ENCODE measurements around the gene ULK3.
A peak's percentile ranks its signal among the peaks of the same experiment; 100 is the strongest.

ULK3 gene

GRCh38 chr15:74847432-74847831 is 4.5 kb upstream of the ULK3 start:
- TF ChIP-seq, protein P1, sequence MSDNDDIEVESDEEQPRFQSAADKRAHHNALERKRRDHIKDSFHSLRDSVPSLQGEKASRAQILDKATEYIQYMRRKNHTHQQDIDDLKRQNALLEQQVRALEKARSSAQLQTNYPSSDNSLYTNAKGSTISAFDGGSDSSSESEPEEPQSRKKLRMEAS (IDR thresholded peaks at IDR 0.05) = 0 out of 2 replicates have a peak, but pooled peaks have one; percentile 22
- TF ChIP-seq NFIC (IDR thresholded peaks at IDR 0.05) (peak; percentile 36), RAD21 (IDR thresholded peaks at IDR 0.05; ENCODE audit: low read depth) (no peak)

DNA sequence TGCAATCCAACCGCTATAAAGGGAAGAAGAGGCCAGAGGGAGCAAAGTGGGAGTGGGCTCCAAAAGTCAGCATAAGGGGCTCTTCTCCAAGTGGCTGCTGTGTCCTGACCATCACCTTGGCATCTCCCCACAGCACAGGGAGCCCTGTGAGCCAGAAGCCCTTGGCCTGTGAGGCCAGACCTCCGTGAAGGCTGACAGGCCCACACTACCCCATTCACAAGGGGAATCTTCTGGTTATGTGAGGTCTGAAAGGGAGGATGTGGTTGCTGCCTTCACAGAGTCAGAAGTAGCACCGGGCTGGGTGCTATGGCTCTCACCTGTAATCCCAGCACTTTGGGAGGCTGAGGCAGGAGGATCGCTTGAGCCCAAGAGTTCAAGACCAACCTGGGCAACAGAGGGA is 2.6 kb upstream of the ULK3 start:
- TF ChIP-seq USF1 (IDR thresholded peaks at IDR 0.05) (no peak), EP300 (IDR thresholded peaks at IDR 0.05; ENCODE audit: borderline replicate concordance) (no peak), ZBTB7A (IDR thresholded peaks at IDR 0.05; ENCODE audit: low read depth) (no peak), FOXM1 (IDR thresholded peaks at IDR 0.05; ENCODE audit: borderline replicate concordance, low read depth) (no peak), TCF12 (IDR thresholded peaks at IDR 0.05; ENCODE audit: low read depth) (no peak), TEAD4 (IDR thresholded peaks at IDR 0.05) (no peak), CREB1 (IDR thresholded peaks at IDR 0.05; ENCODE audit: low read depth) (no peak), CEBPB (IDR thresholded peaks at IDR 0.05) (no peak), EGR1 (IDR thresholded peaks at IDR 0.05) (no peak), RAD21 (IDR thresholded peaks at IDR 0.05; ENCODE audit: low read depth) (no peak), REST (IDR thresholded peaks at IDR 0.05; ENCODE audit: low read depth) (no peak), NFIC (IDR thresholded peaks at IDR 0.05) (no peak), TAF1 (IDR thresholded peaks at IDR 0.05; ENCODE audit: low read depth) (no peak)
- TF ChIP-seq, protein P1 (IDR thresholded peaks at IDR 0.05) = no peak

DNA sequence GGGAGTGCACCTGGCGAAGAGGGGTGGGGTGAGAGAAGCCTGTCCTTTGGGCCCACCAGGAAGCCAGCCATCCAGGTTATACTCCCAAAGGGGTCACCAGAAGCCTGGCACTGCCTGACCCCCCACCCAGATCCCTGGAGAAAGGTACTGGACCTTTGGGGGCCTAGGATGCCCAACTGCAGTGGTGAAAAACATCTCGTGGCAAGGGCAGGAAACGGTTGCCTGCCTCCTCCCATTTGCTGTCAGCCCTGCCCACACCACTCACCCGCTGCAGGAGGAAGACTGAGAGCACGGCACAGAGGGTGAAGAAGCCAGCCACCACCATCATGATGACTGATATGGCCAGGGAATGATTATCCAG is 2.2 kb upstream of the ULK3 start:
- TF ChIP-seq RAD21 (IDR thresholded peaks at IDR 0.05; ENCODE audit: low read depth) (no peak), YY1 (IDR thresholded peaks at IDR 0.05; ENCODE audit: low read depth) (no peak), TEAD4 (IDR thresholded peaks at IDR 0.05) (no peak), EGR1 (IDR thresholded peaks at IDR 0.05) (no peak), NFIC (IDR thresholded peaks at IDR 0.05) (no peak), ZBTB7A (IDR thresholded peaks at IDR 0.05; ENCODE audit: low read depth) (no peak), EP300 (IDR thresholded peaks at IDR 0.05; ENCODE audit: borderline replicate concordance) (no peak), USF1 (IDR thresholded peaks at IDR 0.05) (no peak), TAF1 (IDR thresholded peaks at IDR 0.05; ENCODE audit: low read depth) (no peak), CREB1 (IDR thresholded peaks at IDR 0.05; ENCODE audit: low read depth) (no peak)
- TF ChIP-seq, protein P1 (IDR thresholded peaks at IDR 0.05) = no peak

GRCh38 chr15:74844319-74845207 is 1.6 kb upstream of the ULK3 start:
- TF ChIP-seq FOXM1 (IDR thresholded peaks at IDR 0.05; ENCODE audit: borderline replicate concordance, low read depth) (no peak), CREB1 (IDR thresholded peaks at IDR 0.05; ENCODE audit: low read depth) (no peak), NFIC (IDR thresholded peaks at IDR 0.05) (no peak), YY1 (IDR thresholded peaks at IDR 0.05; ENCODE audit: low read depth) (no peak), TEAD4 (IDR thresholded peaks at IDR 0.05) (no peak), CEBPB (IDR thresholded peaks at IDR 0.05) (no peak), ZBTB7A (IDR thresholded peaks at IDR 0.05; ENCODE audit: low read depth) (no peak), EP300 (IDR thresholded peaks at IDR 0.05; ENCODE audit: borderline replicate concordance) (no peak), TCF12 (IDR thresholded peaks at IDR 0.05; ENCODE audit: low read depth) (no peak), EGR1 (IDR thresholded peaks at IDR 0.05) (no peak), USF1 (IDR thresholded peaks at IDR 0.05) (no peak), REST (IDR thresholded peaks at IDR 0.05; ENCODE audit: low read depth) (no peak), RAD21 (IDR thresholded peaks at IDR 0.05; ENCODE audit: low read depth) (no peak), TAF1 (IDR thresholded peaks at IDR 0.05; ENCODE audit: low read depth) (no peak)
- TF ChIP-seq, protein P1 (IDR thresholded peaks at IDR 0.05) = no peak

GRCh38 chr15:74843891-74844299 is 939 bp upstream of the ULK3 start:
- no peak for TF ChIP-seq CREB1 (IDR thresholded peaks at IDR 0.05; ENCODE audit: low read depth)
- no peak for TF ChIP-seq YY1 (IDR thresholded peaks at IDR 0.05; ENCODE audit: low read depth)
- TF ChIP-seq ZBTB7A (IDR thresholded peaks at IDR 0.05; ENCODE audit: low read depth) = no peak
- no peak for TF ChIP-seq TAF1 (IDR thresholded peaks at IDR 0.05; ENCODE audit: low read depth)
- TF ChIP-seq TEAD4 (IDR thresholded peaks at IDR 0.05) = no peak
- TF ChIP-seq REST (IDR thresholded peaks at IDR 0.05; ENCODE audit: low read depth) = no peak
- no peak for TF ChIP-seq EP300 (IDR thresholded peaks at IDR 0.05; ENCODE audit: borderline replicate concordance)
- TF ChIP-seq RAD21 (IDR thresholded peaks at IDR 0.05; ENCODE audit: low read depth) = no peak
- TF ChIP-seq USF1 (IDR thresholded peaks at IDR 0.05) = no peak
- TF ChIP-seq, protein P1 (IDR thresholded peaks at IDR 0.05) = no peak
- no peak for TF ChIP-seq TCF12 (IDR thresholded peaks at IDR 0.05; ENCODE audit: low read depth)
- no peak for TF ChIP-seq CEBPB (IDR thresholded peaks at IDR 0.05)
- no peak for TF ChIP-seq FOXM1 (IDR thresholded peaks at IDR 0.05; ENCODE audit: borderline replicate concordance, low read depth)
- no peak for TF ChIP-seq EGR1 (IDR thresholded peaks at IDR 0.05)
- no peak for TF ChIP-seq NFIC (IDR thresholded peaks at IDR 0.05)
